ENCODE results near the gene TMC2.

GRCh38 chr20:2541940-2542339 lies 5.6 kb downstream of the TMC2 start:
- TF ChIP-seq EZH2phosphoT487 (IDR thresholded peaks at IDR 0.05; ENCODE audit: borderline replicate concordance, low read length) (no peak), CTCF (IDR thresholded peaks at IDR 0.05; ENCODE audit: low read depth, low read length, poor library complexity, severe bottlenecking) (no peak)
